HepG2 (cell line): ENCODE measurements around the gene DLEC1. TPM values are rescaled to one million over a fixed set of nuclear protein-coding genes. Genes with fewer than 3 reads are reported as not detected.

Experiments used
- ATF4 ChIP-seq, 2 experiments: fragments of 450-650 bp in 1 of 2; sonication (generic) in 1 of 2; formaldehyde crosslinking; IDR thresholded peaks; 2 replicates each; pipeline versions ENCODE4 v1.5.0 to v1.8.0; 2020 to 2022; ENCODE audit warnings: mild to moderate bottlenecking in 1 of 2, missing genetic modification reagents in 1 of 2
- CTCF ChIP-seq: sonication (generic); formaldehyde crosslinking; IDR thresholded peaks from 2 replicates; pipeline ENCODE4 v1.5.0; 2020; ENCODE audit warnings: mild to moderate bottlenecking, missing genetic modification reagents, moderate library complexity
- ERF ChIP-seq: IDR thresholded peaks from 2 replicates; pipeline ENCODE4 v1.6.1; 2018; ENCODE audit warnings: missing biosample characterization, missing genetic modification reagents
- HMGXB4 ChIP-seq, 2 experiments: sonication (generic) in 1 of 2; formaldehyde crosslinking in 1 of 2; IDR thresholded peaks; 2 replicates each; pipeline versions ENCODE4 v1.4.0 to v1.6.1; 2018 to 2020; ENCODE audit warnings: missing genetic modification reagents in 2 of 2, borderline replicate concordance in 1 of 2, low read depth in 1 of 2, mild to moderate bottlenecking in 1 of 2, missing biosample characterization in 1 of 2
- KLF13 ChIP-seq: sonication (generic); formaldehyde crosslinking; IDR thresholded peaks from 2 replicates; pipeline ENCODE4 v1.4.0; 2020; ENCODE audit warnings: mild to moderate bottlenecking, missing genetic modification reagents
- MEF2D ChIP-seq: sonication (generic); formaldehyde crosslinking; IDR thresholded peaks from 2 replicates; pipeline ENCODE4 v1.5.1; 2020; ENCODE audit warnings: mild to moderate bottlenecking, missing genetic modification reagents
- MIER3 ChIP-seq: IDR thresholded peaks from 2 replicates; pipeline ENCODE4 v1.6.1; 2016; ENCODE audit warnings: missing compliant biosample characterization, borderline replicate concordance
- NR3C1 ChIP-seq: sonication (generic); formaldehyde crosslinking; IDR thresholded peaks from 2 replicates; pipeline ENCODE4 v1.4.0; 2020; ENCODE audit warnings: missing genetic modification reagents
- SRSF9 ChIP-seq: fragments of 200-400 bp; formaldehyde crosslinking; IDR thresholded peaks from 2 replicates; pipeline ENCODE4 v1.6.1; 2018; ENCODE audit warnings: borderline replicate concordance, mild to moderate bottlenecking, low read depth, low read length; ENCODE audit not compliant: insufficient read depth, poor library complexity, severe bottlenecking
- THAP8 ChIP-seq: sonication (generic); formaldehyde crosslinking; IDR thresholded peaks from 2 replicates; pipeline ENCODE4 v1.5.1; 2020; ENCODE audit warnings: missing genetic modification reagents, mild to moderate bottlenecking, borderline replicate concordance
- USF2 ChIP-seq, 2 experiments: sonication (generic) in 1 of 2; formaldehyde crosslinking in 1 of 2; IDR thresholded peaks; 2 replicates each; pipeline versions ENCODE4 v1.5.1 to v1.6.1; 2011 to 2020; ENCODE audit warnings: borderline replicate concordance in 1 of 2, low read depth in 1 of 2, low read length in 1 of 2, mild to moderate bottlenecking in 1 of 2, missing genetic modification reagents in 1 of 2, moderate library complexity in 1 of 2
- ZBTB14 ChIP-seq: sonication (generic); formaldehyde crosslinking; IDR thresholded peaks from 2 replicates; pipeline ENCODE4 v1.4.0; 2020; ENCODE audit warnings: missing genetic modification reagents
- ZNF343 ChIP-seq: sonication (generic); formaldehyde crosslinking; IDR thresholded peaks from 2 replicates; pipeline ENCODE4 v1.4.0; 2020; ENCODE audit warnings: mild to moderate bottlenecking, missing genetic modification reagents
- ZNF703 ChIP-seq: sonication (generic); formaldehyde crosslinking; IDR thresholded peaks from 2 replicates; pipeline ENCODE4 v1.5.1; 2020; ENCODE audit warnings: missing genetic modification reagents, mild to moderate bottlenecking, moderate library complexity, borderline replicate concordance
- polyA plus RNA-seq, 8 experiments: library from polyadenylated mRNA; depleted of rRNA in 3 of 8; stranded (reverse) in 7 of 8; unstranded in 1 of 8; fragments of >200 nt; fragmentation: Illumina TruSeq in 4 of 8; extraction: Trizol in 4 of 8; gene quantifications; 2 replicates each; pipeline versions ENCODE4 v1.2.1 to v1.2.3, GENCODE V29; 2011 to 2016; ENCODE audit warnings: low read depth in 4 of 8, missing spikeins in 1 of 8, mixed read lengths in 1 of 8; ENCODE audit not compliant: insufficient read depth in 1 of 8
- total RNA-seq, 5 experiments: library from RNA; depleted of rRNA; stranded (reverse); fragments of >200 nt; fragmentation: Illumina TruSeq; extraction: Trizol; gene quantifications; 2 replicates each; pipeline ENCODE4 v1.2.3, GENCODE V29; 2016; ENCODE audit warnings: low read depth in 1 of 5

The DLEC1 gene
- total and polyA plus RNA-seq, 2 of the 13 experiments (the other 11 are each of a cell fraction or from before 2014, with no cell fraction given): 0.09 TPM; not detected in 1

- no peak for TF ChIP-seq USF2 (IDR thresholded peaks at IDR 0.05; ENCODE audit: low read depth, low read length)
- TF ChIP-seq USF2 (CRISPR knock-in tag; IDR thresholded peaks at IDR 0.05; ENCODE audit: borderline replicate concordance): no peak
- TF ChIP-seq MIER3 (CRISPR knock-in tag): no peak
- no peak for TF ChIP-seq THAP8 (CRISPR knock-in tag)
- no peak for TF ChIP-seq ERF
- no peak for TF ChIP-seq MEF2D (CRISPR knock-in tag)
- TF ChIP-seq ZNF343 (CRISPR knock-in tag): no peak
- no peak for TF ChIP-seq ZBTB14 (CRISPR knock-in tag)
- no peak for TF ChIP-seq NR3C1
- TF ChIP-seq CTCF: peak; percentile 62
- TF ChIP-seq HMGXB4 (CRISPR knock-in tag; IDR thresholded peaks at IDR 0.05; ENCODE audit: borderline replicate concordance in 1 of 2, low read depth in 1 of 2): peak; percentile 23 to 42; a peak in 1 of 4 replicates
- no peak for TF ChIP-seq SRSF9
- TF ChIP-seq KLF13 (CRISPR knock-in tag): no peak
- TF ChIP-seq ZNF703: no peak
- TF ChIP-seq ATF4 (CRISPR knock-in tag; IDR thresholded peaks at IDR 0.05): no peak
These were observed 92.8 kb downstream of the DLEC1 start (continued) for GRCh38 chr3:38131621-38132369.
